Measurements from ENCODE around the gene VRK2.

GRCh38 chr2:58073008-58073407 is 26.4 kb downstream of the VRK2 start:
- TF ChIP-seq GATA2 (IDR thresholded peaks at IDR 0.05; ENCODE audit: low read depth, low read length), result no peak
- no peak for TF ChIP-seq GATA3 (IDR thresholded peaks at IDR 0.05; ENCODE audit: low read depth, low read length)
